ENCODE data around the gene SLC44A3. TPM values are rescaled to one million over a fixed set of nuclear protein-coding genes. Genes with fewer than 3 reads are reported as not detected.
A peak's percentile ranks its signal among the peaks of the same experiment; 100 is the strongest.

Gene SLC44A3
- 1 to 10 TPM; 1.6 to 5.1 (median 3.1) TPM for polyA plus RNA-seq (ENCODE audit: insufficient read length in 10 of 10)
- long read RNA-seq, donor 1: 0 reads
- long read RNA-seq, donor 2: 0 reads
- long read RNA-seq, donor 3: 0 reads
- long read RNA-seq, donor 4: 0 reads
- long read RNA-seq, donor 5: 0 reads
- long read RNA-seq, donor 6: 0 reads
- long read RNA-seq, donor 7: 0 reads
- long read RNA-seq, donor 8: 0 reads
- long read RNA-seq, donor 9: 0 reads

GRCh38 chr1:94819945-94820746 lies at the start of gene SLC44A3:
Gene SLC44A3 (plus strand): TSS chr1:94820357. CDS start chr1:94820452, 95 bp downstream.
- peak; percentile 25 to 75 (median 54) for DNase-seq

- DNase-seq: no peak
Observed at GRCh38 chr1:94772230-94772641, 47.9 kb upstream of the SLC44A3 start.

- DNase-seq: no peak
Observed at GRCh38 chr1:94772845-94773244, 47.3 kb upstream of the SLC44A3 start.

GRCh38 chr1:94773296-94773809 lies 46.8 kb upstream of the SLC44A3 start:
- no peak for DNase-seq

- DNase-seq: peak in 1 of 3 donors; percentile 58
Observed at GRCh38 chr1:94773931-94774422, 46.2 kb upstream of the SLC44A3 start.

- no peak for DNase-seq
Observed at GRCh38 chr1:94776474-94776873, 43.7 kb upstream of the SLC44A3 start.

GRCh38 chr1:94777281-94777680 lies 42.9 kb upstream of the SLC44A3 start:
- no peak for DNase-seq

GRCh38 chr1:94778808-94779207 lies 41.3 kb upstream of the SLC44A3 start:
- DNase-seq: no peak

GRCh38 chr1:94783342-94784189 lies 36.6 kb upstream of the SLC44A3 start:
- DNase-seq: peak; percentile 38 to 95 (median 72)

GRCh38 chr1:94784190-94784515 lies 36.0 kb upstream of the SLC44A3 start:
- DNase-seq: no peak

GRCh38 chr1:94787691-94788090 lies 32.5 kb upstream of the SLC44A3 start:
- DNase-seq: no peak

GRCh38 chr1:94790246-94790645 lies 29.9 kb upstream of the SLC44A3 start:
- DNase-seq: no peak

GRCh38 chr1:94790670-94791069 lies 29.5 kb upstream of the SLC44A3 start:
- no peak for DNase-seq

- peak in 2 of 3 donors; percentile 58 to 84 for DNase-seq
Observed at GRCh38 chr1:94792473-94793295, 27.5 kb upstream of the SLC44A3 start.

GRCh38 chr1:94793296-94793656 lies 26.9 kb upstream of the SLC44A3 start:
- peak in 1 of 3 donors; percentile 46 for DNase-seq

- peak in 1 of 3 donors; percentile 17 for DNase-seq
Observed at GRCh38 chr1:94795434-94795833, 24.7 kb upstream of the SLC44A3 start.

- no peak for DNase-seq
Observed at GRCh38 chr1:94796266-94796665, 23.9 kb upstream of the SLC44A3 start.

- no peak for DNase-seq
Observed at GRCh38 chr1:94797291-94797690, 22.9 kb upstream of the SLC44A3 start.

GRCh38 chr1:94798054-94798453 lies 22.1 kb upstream of the SLC44A3 start:
- DNase-seq: no peak

- no peak for DNase-seq
Observed at GRCh38 chr1:94798462-94798861, 21.7 kb upstream of the SLC44A3 start.

GRCh38 chr1:94799206-94799605 lies 21.0 kb upstream of the SLC44A3 start:
- DNase-seq: no peak
